Muscle layer of colon (tissue), 2 donors: Measurements from ENCODE around the gene FNDC3B.

Source experiments
- H3K27ac ChIP-seq: one replicate; pipeline ENCODE4 v1.7.0; 2013; ENCODE audit warnings: low read depth, mild to moderate bottlenecking, low read length, moderate library complexity
- H3K27me3 ChIP-seq, 2 donors: one replicate each; pipeline ENCODE4 v1.7.0; 2013; ENCODE audit warnings: low read length in 2 of 2, mild to moderate bottlenecking in 2 of 2; ENCODE audit not compliant: insufficient read depth in 2 of 2, control insufficient read depth in 1 of 2
- H3K36me3 ChIP-seq: one replicate; pipeline ENCODE4 v1.7.0; 2013; ENCODE audit warnings: mild to moderate bottlenecking, low read length; ENCODE audit not compliant: insufficient read depth
- H3K4me1 ChIP-seq: one replicate; pipeline ENCODE4 v1.7.0; 2013; ENCODE audit warnings: mild to moderate bottlenecking, low read length; ENCODE audit not compliant: insufficient read depth
- H3K4me3 ChIP-seq, 2 donors: one replicate each; pipeline ENCODE4 v1.7.0; 2013; ENCODE audit warnings: low read length in 2 of 2, low read depth in 1 of 2, mild to moderate bottlenecking in 1 of 2, moderate library complexity in 1 of 2
- H3K9ac ChIP-seq: one replicate; pipeline ENCODE4 v1.7.0; 2013; ENCODE audit warnings: low read length
- H3K9me3 ChIP-seq: one replicate; pipeline ENCODE4 v1.7.0; 2013; ENCODE audit warnings: mild to moderate bottlenecking, low read length
- donor health status: abdominal sarcoma.
- donor health status: Adenocarcinoma of cecum.

The FNDC3B gene

GRCh38 chr3:172407872-172408271 lies 368.5 kb downstream of the FNDC3B start:
- Histone ChIP-seq H3K9ac (no peak overlapping the region), H3K4me3 (no peak overlapping the region), H3K4me1 (no peaks in the 10 kb centered on the region), H3K9me3 (no peaks in the 10 kb centered on the region), H3K27ac (no peak overlapping the region), H3K36me3 (no peaks in the 10 kb centered on the region), H3K27me3 (no peaks in the 10 kb centered on the region)

GRCh38 chr3:172410702-172411477 lies 371.5 kb downstream of the FNDC3B start:
- Histone ChIP-seq H3K4me3 (no peak overlapping the region), H3K9ac (no peak overlapping the region), H3K27ac (no peak overlapping the region), H3K27me3 (no peaks in the 10 kb centered on the region), H3K36me3 (no peaks in the 10 kb centered on the region), H3K4me1 (no peaks in the 10 kb centered on the region), H3K9me3 (no peaks in the 10 kb centered on the region)

- H3K9me3 ChIP-seq: no peaks in the 10 kb centered on the region
- no peak overlapping the region for H3K4me3 ChIP-seq
- no peak overlapping the region for H3K27ac ChIP-seq
These were observed 372.1 kb downstream of the FNDC3B start for GRCh38 chr3:172411478-172411947.

GRCh38 chr3:172415323-172415722 lies 375.9 kb downstream of the FNDC3B start:
- H3K27me3 ChIP-seq: no peaks in the 10 kb centered on the region
- no peak overlapping the region for H3K4me3 ChIP-seq
- no peaks in the 10 kb centered on the region for H3K4me1 ChIP-seq
- no peak overlapping the region for H3K27ac ChIP-seq
- H3K9ac ChIP-seq: no peak overlapping the region
- H3K36me3 ChIP-seq: no peaks in the 10 kb centered on the region
- H3K9me3 ChIP-seq: no peaks in the 10 kb centered on the region

More at GRCh38 chr3:172411478-172411947, 372.1 kb downstream of the FNDC3B start:
- no peaks in the 10 kb centered on the region for H3K27me3 ChIP-seq
- no peaks in the 10 kb centered on the region for H3K36me3 ChIP-seq
- no peaks in the 10 kb centered on the region for H3K4me1 ChIP-seq
- H3K9ac ChIP-seq: no peak overlapping the region

- Histone ChIP-seq H3K4me3 (no peak overlapping the region), H3K9ac (no peak overlapping the region), H3K36me3 (no peaks in the 10 kb centered on the region), H3K27me3 (no peaks in the 10 kb centered on the region), H3K4me1 (no peaks in the 10 kb centered on the region), H3K27ac (no peak overlapping the region), H3K9me3 (no peaks in the 10 kb centered on the region)
These were observed 398.3 kb downstream of the FNDC3B start for GRCh38 chr3:172437713-172438112.

GRCh38 chr3:172438186-172438585 lies 398.8 kb downstream of the FNDC3B start:
- no peak overlapping the region for H3K9ac ChIP-seq
- no peak overlapping the region for H3K27ac ChIP-seq
- H3K9me3 ChIP-seq: no peaks in the 10 kb centered on the region
- no peaks in the 10 kb centered on the region for H3K4me1 ChIP-seq
- H3K4me3 ChIP-seq: no peak overlapping the region
- H3K27me3 ChIP-seq: no peaks in the 10 kb centered on the region
- no peaks in the 10 kb centered on the region for H3K36me3 ChIP-seq

- H3K36me3 ChIP-seq: no peaks in the 10 kb centered on the region
- no peak overlapping the region for H3K9ac ChIP-seq
- H3K27me3 ChIP-seq: peaks cover under 1 to 4% of the 10 kb centered on the region in 2 donors
- H3K27ac ChIP-seq: no peak overlapping the region
- no peak overlapping the region for H3K4me3 ChIP-seq
- H3K4me1 ChIP-seq: no peaks in the 10 kb centered on the region
- no peaks in the 10 kb centered on the region for H3K9me3 ChIP-seq
These were observed 402.2 kb downstream of the FNDC3B start for GRCh38 chr3:172441581-172441980.

GRCh38 chr3:172442606-172443005 lies 403.2 kb downstream of the FNDC3B start:
- H3K9me3 ChIP-seq: no peaks in the 10 kb centered on the region
- no peaks in the 10 kb centered on the region for H3K36me3 ChIP-seq
- H3K27me3 ChIP-seq: peaks cover 6 to 8% of the 10 kb centered on the region in 2 donors

GRCh38 chr3:172444821-172445220 lies 405.4 kb downstream of the FNDC3B start:
- Histone ChIP-seq H3K9ac (no peak overlapping the region), H3K4me3 (no peak overlapping the region), H3K36me3 (no peaks in the 10 kb centered on the region), H3K9me3 (no peaks in the 10 kb centered on the region), H3K4me1 (no peaks in the 10 kb centered on the region), H3K27ac (no peak overlapping the region), H3K27me3 (peaks cover 18 to 30% of the 10 kb centered on the region in 2 donors)

More at GRCh38 chr3:172442606-172443005, 403.2 kb downstream of the FNDC3B start:
- H3K4me1 ChIP-seq: no peaks in the 10 kb centered on the region
- H3K9ac ChIP-seq: no peak overlapping the region
- H3K27ac ChIP-seq: no peak overlapping the region
- H3K4me3 ChIP-seq: no peak overlapping the region

GRCh38 chr3:172446198-172446597 lies 406.8 kb downstream of the FNDC3B start:
- no peak overlapping the region for H3K4me3 ChIP-seq
- H3K27ac ChIP-seq: no peak overlapping the region
- H3K9me3 ChIP-seq: no peaks in the 10 kb centered on the region
- no peak overlapping the region for H3K9ac ChIP-seq
- H3K36me3 ChIP-seq: no peaks in the 10 kb centered on the region
- no peaks in the 10 kb centered on the region for H3K4me1 ChIP-seq
- H3K27me3 ChIP-seq: peaks cover 24 to 37% of the 10 kb centered on the region in 2 donors

- no peak within 1 kb of the TSS for H3K9ac ChIP-seq
- H3K36me3 ChIP-seq: no peaks in the 10 kb centered on the region
- H3K4me3 ChIP-seq: no peak within 1 kb of the TSS
- no peak within 1 kb of the TSS for H3K27ac ChIP-seq
- no peaks in the 10 kb centered on the region for H3K9me3 ChIP-seq
- H3K27me3 ChIP-seq: peaks cover 24 to 37% of the 10 kb centered on the region in 2 donors
- no peaks in the 10 kb centered on the region for H3K4me1 ChIP-seq
These were observed 408.5 kb downstream of the FNDC3B start, which contains the start of gene GHSR for GRCh38 chr3:172447611-172448579. Gene GHSR, minus strand, starts transcription at chr3:172448456. Its CDS starts 43 bp downstream, at chr3:172448413.
